CD14-positive monocyte (primary cell): ENCODE data around the gene MAML3. TPM values are rescaled to one million over a fixed set of nuclear protein-coding genes. Genes with fewer than 3 reads are reported as not detected.
A peak's percentile ranks its signal among the peaks of the same experiment; 100 is the strongest.

ENCODE experiments used
- DNase-seq, 3 donors: peaks; one replicate each; pipeline ENCODE4 v3.0.0-alpha.2; 2011 to 2022
- H2AFZ ChIP-seq: 2 replicates; pipeline ENCODE4 v1.6.0; 2012; ENCODE audit warnings: mild to moderate bottlenecking, low read depth, low read length, inconsistent platforms; ENCODE audit not compliant: insufficient read depth, poor library complexity, severe bottlenecking
- H3K27ac ChIP-seq, 2 donors: 1 replicate in 1 of 2; 2 replicates in 1 of 2; pipeline ENCODE4 v1.5.1; 2012 to 2013; ENCODE audit warnings: low read length in 2 of 2, control low read depth in 1 of 2, inconsistent platforms in 1 of 2, low read depth in 1 of 2, mild to moderate bottlenecking in 1 of 2
- H3K27me3 ChIP-seq, 2 donors: one replicate each; pipeline versions ENCODE4 v1.6.0 to v1.6.1; 2011 to 2013; ENCODE audit warnings: low read length in 2 of 2; ENCODE audit not compliant: control insufficient read depth in 2 of 2, insufficient read depth in 2 of 2
- H3K36me3 ChIP-seq, 2 donors: replicated peaks in 1 of 2; 1 replicate in 1 of 2; 2 replicates in 1 of 2; pipeline versions ENCODE4 v1.5.1 to v1.6.1; 2012 to 2013; ENCODE audit warnings: low read length in 2 of 2, control low read depth in 1 of 2, inconsistent platforms in 1 of 2, mild to moderate bottlenecking in 1 of 2; ENCODE audit not compliant: insufficient read depth in 2 of 2, control insufficient read depth in 1 of 2
- H3K4me1 ChIP-seq, 2 donors: 1 replicate in 1 of 2; 2 replicates in 1 of 2; pipeline versions ENCODE4 v1.5.1 to v1.6.1; 2012 to 2013; ENCODE audit warnings: low read length in 2 of 2, control low read depth in 1 of 2, inconsistent platforms in 1 of 2, mild to moderate bottlenecking in 1 of 2, moderate library complexity in 1 of 2; ENCODE audit not compliant: insufficient read depth in 2 of 2, control insufficient read depth in 1 of 2
- H3K4me2 ChIP-seq: replicated peaks from 2 replicates; pipeline ENCODE3; 2012; ENCODE audit warnings: low read length, moderate library complexity, mild to moderate bottlenecking; ENCODE audit not compliant: poor library complexity, severe bottlenecking; ENCODE audit errors: extremely low read depth
- H3K4me3 ChIP-seq, 3 experiments: fragments of 200-600 bp in 1 of 3; sonication (generic) in 1 of 3; replicated peaks in 1 of 3; 1 replicate in 2 of 3; 2 replicates in 1 of 3; pipeline ENCODE4 v1.5.1; 2011 to 2013; ENCODE audit warnings: low read length in 3 of 3, mild to moderate bottlenecking in 3 of 3, control low read depth in 2 of 3, low read depth in 2 of 3, inconsistent platforms in 1 of 3, moderate library complexity in 1 of 3
- H3K79me2 ChIP-seq: 2 replicates; pipeline ENCODE4 v1.6.0; 2012; ENCODE audit warnings: mild to moderate bottlenecking, control low read depth, inconsistent platforms, low read length, moderate library complexity; ENCODE audit not compliant: insufficient read depth
- H3K9ac ChIP-seq: 2 replicates; pipeline ENCODE4 v1.6.0; 2017; ENCODE audit warnings: low read length, mild to moderate bottlenecking; ENCODE audit not compliant: insufficient read depth, poor library complexity, severe bottlenecking
- H3K9me3 ChIP-seq, 2 donors: replicated peaks in 1 of 2; 1 replicate in 1 of 2; 2 replicates in 1 of 2; pipeline versions ENCODE4 v1.5.1 to v1.6.1; 2012 to 2013; ENCODE audit warnings: low read length in 2 of 2, control low read depth in 1 of 2; ENCODE audit not compliant: control insufficient read depth in 1 of 2, insufficient read depth in 1 of 2
- H4K20me1 ChIP-seq: 2 replicates; pipeline ENCODE4 v1.6.0; 2012; ENCODE audit warnings: mild to moderate bottlenecking, low read length, control low read depth, moderate library complexity; ENCODE audit not compliant: insufficient read depth
- H3K27ac Mint-ChIP-seq, 7 donors: one replicate each; pipeline ENCODE4 v1.8.0; 2020; ENCODE audit warnings: mild to moderate bottlenecking in 7 of 7, mixed read lengths in 7 of 7, moderate library complexity in 6 of 7, inconsistent platforms in 2 of 7
- H3K27me3 Mint-ChIP-seq, 3 donors: one replicate each; pipeline ENCODE4 v1.8.0; 2021 to 2022; ENCODE audit warnings: low read depth in 3 of 3, mild to moderate bottlenecking in 3 of 3, mixed read lengths in 3 of 3, moderate library complexity in 3 of 3, inconsistent platforms in 1 of 3
- H3K36me3 Mint-ChIP-seq, 2 donors: one replicate each; pipeline ENCODE4 v1.8.0; 2020; ENCODE audit warnings: mixed read lengths in 2 of 2, inconsistent platforms in 1 of 2, mild to moderate bottlenecking in 1 of 2
- H3K4me1 Mint-ChIP-seq: one replicate; pipeline ENCODE4 v1.8.0; 2020; ENCODE audit warnings: mild to moderate bottlenecking, mixed read lengths
- H3K4me3 Mint-ChIP-seq, 2 donors: one replicate each; pipeline ENCODE4 v1.8.0; 2020; ENCODE audit warnings: mild to moderate bottlenecking in 2 of 2, mixed read lengths in 2 of 2, moderate library complexity in 1 of 2
- H3K9me3 Mint-ChIP-seq, 7 donors: one replicate each; pipeline ENCODE4 v1.8.0; 2020 to 2022; ENCODE audit warnings: mixed read lengths in 7 of 7, mild to moderate bottlenecking in 6 of 7, moderate library complexity in 6 of 7, inconsistent platforms in 2 of 7
- WGBS: methylation state at CpG from one replicate; pipeline ENCODE4 v1.1.5; 2013; ENCODE audit warnings: missing lambda C conversion rate; ENCODE audit not compliant: insufficient coverage; 5-methylcytosine and 5-hydroxymethylcytosine counted together
- intact Hi-C, 2 donors: fragments of 100-400 bp; cut with micrococcal nuclease; formaldehyde crosslinking; loops; one replicate each; pipeline versions ENCODE4 v1.15.0 to v1.15.1; 2023
- polyA plus RNA-seq, 3 donors: library from polyadenylated mRNA; depleted of rRNA in 1 of 3; unstranded in 2 of 3; stranded (reverse) in 1 of 3; fragments of 300-500 nt in 2 of 3; fragments of >200 nt in 1 of 3; fragmentation: Illumina TruSeq in 2 of 3; gene quantifications; 1 replicate in 2 of 3; 2 replicates in 1 of 3; pipeline ENCODE4 v1.2.3, GENCODE V29; 2012 to 2021
- TF ChIP-seq, protein P1 (sequence below): fragments of 200-600 bp; IDR thresholded peaks from one replicate; pipeline ENCODE4 v1.8.0; 2022; ENCODE audit warnings: antibody characterized with exemption, mild to moderate bottlenecking

MAML3 gene
- polyA plus RNA-seq, 3 donors: 1.5 to 6.5 (median 2.3) TPM

GRCh38 chr4:139841464-139842195 is 312.4 kb downstream of the MAML3 start:
- no peaks in the 10 kb centered on the region for H3K79me2 ChIP-seq
- WGBS: 66% methylated on average over 8 of the region's 10 CpGs
- H3K27me3 ChIP-seq: no peaks in the 10 kb centered on the region
- H3K9ac ChIP-seq: no peak overlapping the region
- peaks cover 6% of the 10 kb centered on the region for H4K20me1 ChIP-seq
- no peak for DNase-seq
- H3K9me3 ChIP-seq: no peaks in the 10 kb centered on the region
- H3K27me3 Mint-ChIP-seq: no peaks in the 10 kb centered on the region
- peak overlapping the region in 4 of 7 donors; percentile 46 to 73 (median 66) for H3K27ac Mint-ChIP-seq
- TF ChIP-seq, protein P1, sequence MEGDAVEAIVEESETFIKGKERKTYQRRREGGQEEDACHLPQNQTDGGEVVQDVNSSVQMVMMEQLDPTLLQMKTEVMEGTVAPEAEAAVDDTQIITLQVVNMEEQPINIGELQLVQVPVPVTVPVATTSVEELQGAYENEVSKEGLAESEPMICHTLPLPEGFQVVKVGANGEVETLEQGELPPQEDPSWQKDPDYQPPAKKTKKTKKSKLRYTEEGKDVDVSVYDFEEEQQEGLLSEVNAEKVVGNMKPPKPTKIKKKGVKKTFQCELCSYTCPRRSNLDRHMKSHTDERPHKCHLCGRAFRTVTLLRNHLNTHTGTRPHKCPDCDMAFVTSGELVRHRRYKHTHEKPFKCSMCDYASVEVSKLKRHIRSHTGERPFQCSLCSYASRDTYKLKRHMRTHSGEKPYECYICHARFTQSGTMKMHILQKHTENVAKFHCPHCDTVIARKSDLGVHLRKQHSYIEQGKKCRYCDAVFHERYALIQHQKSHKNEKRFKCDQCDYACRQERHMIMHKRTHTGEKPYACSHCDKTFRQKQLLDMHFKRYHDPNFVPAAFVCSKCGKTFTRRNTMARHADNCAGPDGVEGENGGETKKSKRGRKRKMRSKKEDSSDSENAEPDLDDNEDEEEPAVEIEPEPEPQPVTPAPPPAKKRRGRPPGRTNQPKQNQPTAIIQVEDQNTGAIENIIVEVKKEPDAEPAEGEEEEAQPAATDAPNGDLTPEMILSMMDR: no peak
- intact Hi-C loops: no loop called here
- no peak overlapping the region for H3K4me3 Mint-ChIP-seq
- no peaks in the 10 kb centered on the region for H3K9me3 Mint-ChIP-seq
- H3K36me3 Mint-ChIP-seq: peaks cover 12 to 14% of the 10 kb centered on the region in 2 donors
- H2AFZ ChIP-seq: no peak overlapping the region
- peaks cover 49 to 55% of the 10 kb centered on the region in 2 donors for H3K4me1 ChIP-seq
- no peaks in the 10 kb centered on the region for H3K36me3 ChIP-seq
- no peak overlapping the region for H3K27ac ChIP-seq
- H3K4me3 ChIP-seq: no peak overlapping the region
- H3K4me1 Mint-ChIP-seq: peaks cover 54% of the 10 kb centered on the region
- no peak overlapping the region for H3K4me2 ChIP-seq

- H3K9ac ChIP-seq: no peak overlapping the region
- H3K9me3 ChIP-seq: no peaks in the 10 kb centered on the region
- Mint-ChIP-seq H3K4me3 (no peak overlapping the region), H3K27me3 (no peaks in the 10 kb centered on the region), H3K9me3 (no peaks in the 10 kb centered on the region), H3K27ac (peak overlapping the region in 1 of 7 donors; percentile 21), H3K36me3 (peaks cover 12 to 17% of the 10 kb centered on the region in 2 donors), H3K4me1 (peaks cover 54% of the 10 kb centered on the region)
- H4K20me1 ChIP-seq: peaks cover 11% of the 10 kb centered on the region
- DNase-seq: no peak
- H3K4me1 ChIP-seq: peaks cover 49 to 55% of the 10 kb centered on the region in 2 donors
- no peak overlapping the region for H2AFZ ChIP-seq
- H3K79me2 ChIP-seq: no peaks in the 10 kb centered on the region
- 93% methylated on average over 2 of the region's 2 CpGs for WGBS
- no peaks in the 10 kb centered on the region for H3K27me3 ChIP-seq
- intact Hi-C loops: no loop called here
- H3K4me2 ChIP-seq: no peak overlapping the region
- H3K4me3 ChIP-seq: no peak overlapping the region
- TF ChIP-seq, protein P1: no peak
- peak overlapping the region in 1 of 2 donors; percentile 28 for H3K27ac ChIP-seq
- H3K36me3 ChIP-seq: no peaks in the 10 kb centered on the region
Observed at GRCh38 chr4:139840773-139841172, 313.2 kb downstream of the MAML3 start.
